ENCODE results near the gene USP3.

USP3 gene

GRCh38 chr15:63489352-63489751 lies 15.0 kb upstream of the USP3 start:
- Histone ChIP-seq H3K4me3 (ENCODE audit: low read length, poor library complexity, severe bottlenecking) (no peak overlapping the region), H3K9me3 (ENCODE audit: insufficient read depth, low read depth, low read length) (no peaks in the 10 kb centered on the region), H2AFZ (ENCODE audit: low read length) (no peak overlapping the region), H3K79me2 (ENCODE audit: insufficient read depth, low read length) (no peaks in the 10 kb centered on the region), H3K36me3 (ENCODE audit: insufficient read depth, low read length) (no peaks in the 10 kb centered on the region), H3K4me1 (ENCODE audit: insufficient read depth, low read length, poor library complexity, severe bottlenecking) (no peaks in the 10 kb centered on the region), H3K4me2 (ENCODE audit: low read depth, low read length, poor library complexity, severe bottlenecking) (no peak overlapping the region), H3F3A (ENCODE audit: low read depth) (no peaks in the 10 kb centered on the region), H3K9me2 (replicated peaks; ENCODE audit: low read depth, low read length) (no peaks in the 10 kb centered on the region), H4K20me1 (ENCODE audit: insufficient read depth, low read length, poor library complexity, severe bottlenecking) (no peaks in the 10 kb centered on the region), H3K9ac (ENCODE audit: low read depth, low read length, poor library complexity, severe bottlenecking) (no peak overlapping the region), H3K27me3 (ENCODE audit: insufficient read depth, low read length, poor library complexity, severe bottlenecking) (no peaks in the 10 kb centered on the region)
- TF ChIP-seq CTCF (conservative IDR thresholded peaks at IDR 0.05; ENCODE audit: low read length) (no peak), EZH2phosphoT487 (IDR thresholded peaks at IDR 0.05; ENCODE audit: borderline replicate concordance) (no peak)

DNA sequence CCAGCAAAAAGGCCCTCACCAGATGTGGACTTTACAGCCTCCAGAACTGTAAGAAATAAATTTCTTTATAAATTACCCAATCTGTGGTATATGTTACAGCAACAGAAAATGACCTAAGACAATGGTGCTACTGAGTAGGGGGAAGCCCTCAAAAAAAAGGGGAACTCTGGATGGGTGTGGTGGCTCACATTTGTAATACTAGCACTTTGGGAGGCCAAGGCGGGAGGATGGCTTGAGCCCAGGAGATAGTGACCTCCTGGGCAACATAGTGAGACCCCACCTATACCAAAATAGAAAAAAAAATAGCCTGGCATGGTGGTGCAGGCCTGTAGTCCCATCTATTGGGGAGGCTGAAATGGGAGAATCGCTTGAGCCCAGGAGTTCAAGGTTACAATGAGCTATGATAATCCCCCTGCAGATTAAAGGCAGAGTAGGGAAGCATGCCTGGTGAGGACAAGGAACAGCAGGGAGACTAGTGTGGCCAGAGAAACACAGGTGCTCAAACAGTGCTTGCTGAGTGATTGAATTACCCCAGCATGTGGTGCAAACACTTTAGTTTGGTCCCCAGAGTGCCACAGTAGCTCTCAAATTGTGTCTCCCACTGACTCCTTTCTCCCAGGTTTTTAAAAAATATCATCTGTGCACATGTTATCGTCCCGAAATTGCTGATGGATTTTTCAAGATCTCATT lies 13.9 kb upstream of the USP3 start:
- Histone ChIP-seq H3K79me2 (ENCODE audit: insufficient read depth, low read length) (no peaks in the 10 kb centered on the region), H2AFZ (ENCODE audit: low read length) (no peak overlapping the region), H3K4me1 (ENCODE audit: insufficient read depth, low read length, poor library complexity, severe bottlenecking) (no peaks in the 10 kb centered on the region), H3F3A (ENCODE audit: low read depth) (no peaks in the 10 kb centered on the region), H3K4me2 (ENCODE audit: low read depth, low read length, poor library complexity, severe bottlenecking) (no peak overlapping the region), H3K9me3 (ENCODE audit: insufficient read depth, low read depth, low read length) (no peaks in the 10 kb centered on the region), H3K27me3 (ENCODE audit: insufficient read depth, low read length, poor library complexity, severe bottlenecking) (no peaks in the 10 kb centered on the region), H3K9me2 (replicated peaks; ENCODE audit: low read depth, low read length) (no peaks in the 10 kb centered on the region), H4K20me1 (ENCODE audit: insufficient read depth, low read length, poor library complexity, severe bottlenecking) (no peaks in the 10 kb centered on the region), H3K9ac (ENCODE audit: low read depth, low read length, poor library complexity, severe bottlenecking) (no peak overlapping the region), H3K4me3 (ENCODE audit: low read length, poor library complexity, severe bottlenecking) (no peak overlapping the region), H3K36me3 (ENCODE audit: insufficient read depth, low read length) (no peaks in the 10 kb centered on the region)
- TF ChIP-seq CTCF (conservative IDR thresholded peaks at IDR 0.05; ENCODE audit: low read length) (no peak), EZH2phosphoT487 (IDR thresholded peaks at IDR 0.05; ENCODE audit: borderline replicate concordance) (no peak)

DNA sequence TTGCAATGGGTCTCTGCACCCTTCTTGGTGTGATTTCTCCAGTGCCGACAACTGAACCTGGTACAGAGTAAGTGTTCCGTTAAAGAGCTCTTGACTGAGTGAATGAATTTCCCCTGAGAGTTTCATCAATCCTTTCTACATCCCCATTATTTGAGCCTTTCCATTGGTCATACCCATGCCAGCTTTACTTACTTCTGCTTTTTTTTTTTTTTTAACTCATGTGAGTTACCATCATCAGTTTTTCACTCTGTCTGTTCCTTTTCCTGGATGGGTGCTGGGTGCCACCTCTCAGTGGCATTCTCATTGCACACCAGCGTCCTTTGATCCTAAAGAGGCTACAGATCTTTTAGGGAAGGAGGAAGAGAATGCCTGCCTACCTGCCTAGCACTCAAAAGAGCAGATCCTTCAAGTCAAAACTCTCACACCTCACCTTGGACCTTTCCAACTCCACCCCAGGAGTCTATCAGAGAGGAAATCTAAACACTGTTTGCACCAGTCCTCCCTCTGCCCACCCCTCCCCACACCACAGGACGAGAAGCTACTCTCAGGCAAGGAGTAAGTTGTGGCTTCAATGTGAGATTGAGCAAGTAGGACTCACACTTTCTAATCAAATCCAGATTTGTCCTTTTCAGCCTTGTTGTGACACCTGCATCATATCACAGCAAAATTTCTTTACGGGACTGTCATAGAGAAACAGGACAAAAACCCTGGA lies 13.1 kb upstream of the USP3 start:
- Histone ChIP-seq H3K4me1 (ENCODE audit: insufficient read depth, low read length, poor library complexity, severe bottlenecking) (no peaks in the 10 kb centered on the region), H2AFZ (ENCODE audit: low read length) (no peak overlapping the region), H3K4me2 (ENCODE audit: low read depth, low read length, poor library complexity, severe bottlenecking) (no peak overlapping the region), H3K79me2 (ENCODE audit: insufficient read depth, low read length) (no peaks in the 10 kb centered on the region), H3K9me3 (ENCODE audit: insufficient read depth, low read depth, low read length) (no peaks in the 10 kb centered on the region), H3K4me3 (ENCODE audit: low read length, poor library complexity, severe bottlenecking) (no peak overlapping the region), H3K27me3 (ENCODE audit: insufficient read depth, low read length, poor library complexity, severe bottlenecking) (no peaks in the 10 kb centered on the region), H4K20me1 (ENCODE audit: insufficient read depth, low read length, poor library complexity, severe bottlenecking) (no peaks in the 10 kb centered on the region), H3K9ac (ENCODE audit: low read depth, low read length, poor library complexity, severe bottlenecking) (no peak overlapping the region), H3K9me2 (replicated peaks; ENCODE audit: low read depth, low read length) (no peaks in the 10 kb centered on the region), H3F3A (ENCODE audit: low read depth) (no peaks in the 10 kb centered on the region), H3K36me3 (ENCODE audit: insufficient read depth, low read length) (no peaks in the 10 kb centered on the region)
- TF ChIP-seq CTCF (conservative IDR thresholded peaks at IDR 0.05; ENCODE audit: low read length) (no peak), EZH2phosphoT487 (IDR thresholded peaks at IDR 0.05; ENCODE audit: borderline replicate concordance) (no peak)
